ENCODE measurements around the gene THAP12. TPM values are rescaled to one million over a fixed set of nuclear protein-coding genes. Genes with fewer than 3 reads are reported as not detected.

Gene THAP12
- total and polyA plus RNA-seq, 2 donors (not counting 1 experiment from before 2014, with no cell fraction given): 16.8 to 55.6 TPM

DNA sequence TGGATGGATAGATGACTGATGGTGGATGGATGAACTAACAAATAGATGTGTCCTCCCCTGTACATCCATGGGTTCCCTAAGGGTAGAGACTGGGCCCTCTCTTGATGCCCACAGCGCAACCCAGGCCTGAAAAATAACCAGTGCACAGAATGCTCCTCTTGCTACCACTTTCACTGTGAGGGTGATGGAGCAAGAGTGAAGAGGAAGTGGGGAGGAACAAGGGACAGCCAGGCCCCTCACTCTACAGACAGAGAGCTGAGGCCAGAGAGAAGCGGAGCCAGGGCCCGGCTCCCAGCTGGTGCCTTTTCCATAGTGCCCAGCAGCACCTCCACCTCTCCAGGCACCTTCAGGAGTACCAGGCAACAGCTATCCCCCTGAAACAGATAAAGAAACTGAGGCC lies 67.7 kb downstream of the THAP12 start:
- POLR2A ChIA-PET: no interaction called here

More for the DNA sequence above, 67.7 kb downstream of the THAP12 start:
- no peak for DNase-seq
- Histone ChIP-seq H3K27me3 (replicated peaks in 1 of 4; ENCODE audit: control extremely low read depth in 1 of 4, control insufficient read depth in 3 of 4, insufficient read depth in 4 of 4, low read length in 3 of 4) (no peaks in the 10 kb centered on the region), H3K9me3 (ENCODE audit: control extremely low read depth in 1 of 3, control insufficient read depth in 2 of 3, insufficient read depth in 1 of 3, low read length in 2 of 3) (no peaks in the 10 kb centered on the region), H3K9ac (ENCODE audit: low read length) (no peak overlapping the region), H3K4me3 (ENCODE audit: control extremely low read depth in 1 of 5, extremely low read depth in 1 of 5, insufficient read depth in 1 of 5, low read depth in 2 of 5, low read length in 4 of 5) (no peak overlapping the region), H3K4me2 (replicated peaks; ENCODE audit: low read depth, low read length, poor library complexity, severe bottlenecking) (no peak overlapping the region), H2AFZ (ENCODE audit: insufficient read depth, low read depth, low read length, poor library complexity, severe bottlenecking) (no peak overlapping the region), H3K79me2 (ENCODE audit: control insufficient read depth, insufficient read depth, low read length) (no peaks in the 10 kb centered on the region), H4K20me1 (ENCODE audit: control insufficient read depth, insufficient read depth, low read length, poor library complexity, severe bottlenecking) (no peaks in the 10 kb centered on the region), H3K27ac (ENCODE audit: low read length in 2 of 2) (no peak overlapping the region), H3K36me3 (replicated peaks in 1 of 2; ENCODE audit: control extremely low read depth in 1 of 2, control insufficient read depth in 1 of 2, extremely low read depth in 1 of 2, insufficient read depth in 2 of 2, low read length in 1 of 2) (no peaks in the 10 kb centered on the region), H3K4me1 (ENCODE audit: control insufficient read depth in 2 of 2, insufficient read depth in 2 of 2, low read length in 2 of 2) (no peaks in the 10 kb centered on the region)
- no peak for ATAC-seq (ENCODE audit: low read depth)
- intact Hi-C loops (cut with micrococcal nuclease): no loop called here
- Mint-ChIP-seq H3K4me3 (no peak overlapping the region), H3K27me3 (no peaks in the 10 kb centered on the region), H3K4me1 (no peaks in the 10 kb centered on the region), H3K27ac (no peak overlapping the region), H3K9me3 (ENCODE audit: insufficient read depth) (no peaks in the 10 kb centered on the region)
- TF ChIP-seq CTCF (IDR thresholded peaks at IDR 0.05) (no peak), EZH2 (IDR thresholded peaks at IDR 0.05; ENCODE audit: borderline replicate concordance, insufficient read depth, low read depth, low read length, poor library complexity, severe bottlenecking) (no peak)
- CTCF ChIA-PET: interaction anchor here (0.6 to 2.4 kb wide), 3 partner anchors 10 to 105 kb away, joined by 3 to 12 read pairs (median 6); no protein-coding TSS in a partner anchor
- WGBS (ENCODE audit: insufficient coverage): no CpG with 5 or more reads among the region's 3 CpGs

Data from B cell (primary cell).